ACC112 (cell line): ENCODE measurements around the gene DPYSL5.

Experiments
- H2AFZ ChIP-seq: fragments of 200-600 bp; sonication (generic); one replicate; pipeline ENCODE4 v1.6.0; 2017; ENCODE audit warnings: antibody characterized with exemption, low read length; ENCODE audit not compliant: unreplicated experiment
- H3K27ac ChIP-seq: fragments of 200-600 bp; sonication (generic); 2 replicates; pipeline ENCODE4 v1.5.1; 2014; ENCODE audit warnings: low read depth, mild to moderate bottlenecking, antibody characterized with exemption, low read length, moderate library complexity
- H3K27me3 ChIP-seq: fragments of 200-600 bp; sonication (generic); 2 replicates; pipeline ENCODE4 v1.6.1; 2014; ENCODE audit warnings: mild to moderate bottlenecking, antibody characterized with exemption, low read length, moderate library complexity, mixed read lengths; ENCODE audit not compliant: insufficient read depth
- H3K36me3 ChIP-seq: fragments of 200-600 bp; sonication (generic); 2 replicates; pipeline ENCODE4 v1.6.1; 2016; ENCODE audit warnings: mild to moderate bottlenecking, antibody characterized with exemption, low read length, moderate library complexity, mixed read lengths; ENCODE audit not compliant: insufficient read depth
- H3K4me1 ChIP-seq: fragments of 200-600 bp; sonication (generic); one replicate; pipeline ENCODE4 v1.6.1; 2016; ENCODE audit warnings: low read length, mixed read lengths; ENCODE audit not compliant: insufficient read depth, unreplicated experiment, control insufficient read depth
- H3K4me3 ChIP-seq: fragments of 200-600 bp; sonication (generic); 2 replicates; pipeline ENCODE4 v1.5.1; 2014; ENCODE audit warnings: mild to moderate bottlenecking, low read depth, low read length
- H3K79me2 ChIP-seq: fragments of 200-600 bp; sonication (generic); one replicate; pipeline ENCODE4 v1.6.0; 2016; ENCODE audit warnings: low read length; ENCODE audit not compliant: control insufficient read depth, unreplicated experiment, insufficient read depth

Gene DPYSL5

GRCh38 chr2:26980971-26981370 is 133.0 kb downstream of the DPYSL5 start:
- H2AFZ ChIP-seq: no peak overlapping the region
- H3K36me3 ChIP-seq: no peaks in the 10 kb centered on the region
- H3K27ac ChIP-seq: no peak overlapping the region
- no peak overlapping the region for H3K4me3 ChIP-seq
- H3K79me2 ChIP-seq: no peaks in the 10 kb centered on the region
- H3K27me3 ChIP-seq: no peaks in the 10 kb centered on the region
- peaks cover 14% of the 10 kb centered on the region for H3K4me1 ChIP-seq

- H3K79me2 ChIP-seq: no peaks in the 10 kb centered on the region
- no peak overlapping the region for H2AFZ ChIP-seq
Measured at GRCh38 chr2:26982102-26982742, 134.3 kb downstream of the DPYSL5 start.

GRCh38 chr2:26983746-26984145 is 135.8 kb downstream of the DPYSL5 start:
- H3K4me3 ChIP-seq: no peak overlapping the region
- H3K27ac ChIP-seq: no peak overlapping the region
- H3K36me3 ChIP-seq: no peaks in the 10 kb centered on the region
- H3K27me3 ChIP-seq: no peaks in the 10 kb centered on the region
- no peaks in the 10 kb centered on the region for H3K79me2 ChIP-seq
- no peak overlapping the region for H2AFZ ChIP-seq
- peaks cover 27% of the 10 kb centered on the region for H3K4me1 ChIP-seq

More at GRCh38 chr2:26982102-26982742, 134.3 kb downstream of the DPYSL5 start:
- H3K4me3 ChIP-seq: no peak overlapping the region
- peaks cover 14% of the 10 kb centered on the region for H3K4me1 ChIP-seq
- H3K27me3 ChIP-seq: no peaks in the 10 kb centered on the region
- H3K36me3 ChIP-seq: no peaks in the 10 kb centered on the region
- H3K27ac ChIP-seq: no peak overlapping the region

GRCh38 chr2:26985807-26986206 is 137.9 kb downstream of the DPYSL5 start:
- H2AFZ ChIP-seq: no peak overlapping the region
- no peaks in the 10 kb centered on the region for H3K79me2 ChIP-seq
- H3K4me1 ChIP-seq: peaks cover 39% of the 10 kb centered on the region
- no peak overlapping the region for H3K27ac ChIP-seq
- no peaks in the 10 kb centered on the region for H3K27me3 ChIP-seq
- no peaks in the 10 kb centered on the region for H3K36me3 ChIP-seq
- no peak overlapping the region for H3K4me3 ChIP-seq

GRCh38 chr2:26986576-26986975 is 138.6 kb downstream of the DPYSL5 start:
- H3K79me2 ChIP-seq: no peaks in the 10 kb centered on the region
- peaks cover 47% of the 10 kb centered on the region for H3K4me1 ChIP-seq
- no peaks in the 10 kb centered on the region for H3K27me3 ChIP-seq
- H2AFZ ChIP-seq: no peak overlapping the region
- H3K27ac ChIP-seq: no peak overlapping the region
- no peak overlapping the region for H3K4me3 ChIP-seq
- no peaks in the 10 kb centered on the region for H3K36me3 ChIP-seq

- H3K4me1 ChIP-seq: peaks cover 49% of the 10 kb centered on the region
- no peaks in the 10 kb centered on the region for H3K36me3 ChIP-seq
- no peaks in the 10 kb centered on the region for H3K79me2 ChIP-seq
- H2AFZ ChIP-seq: no peak overlapping the region
- H3K27ac ChIP-seq: peak overlapping the region; percentile 78
- no peaks in the 10 kb centered on the region for H3K27me3 ChIP-seq
- peak overlapping the region; percentile 33 for H3K4me3 ChIP-seq
Measured at GRCh38 chr2:26988058-26988860, 140.3 kb downstream of the DPYSL5 start.

GRCh38 chr2:26989156-26989555 is 141.2 kb downstream of the DPYSL5 start:
- Histone ChIP-seq H3K27ac (peak overlapping the region; percentile 78), H3K36me3 (no peaks in the 10 kb centered on the region), H3K4me3 (peak overlapping the region; percentile 33), H3K79me2 (no peaks in the 10 kb centered on the region), H3K27me3 (no peaks in the 10 kb centered on the region), H3K4me1 (peaks cover 49% of the 10 kb centered on the region), H2AFZ (no peak overlapping the region)

GRCh38 chr2:26991717-26992116 is 143.8 kb downstream of the DPYSL5 start:
- Histone ChIP-seq H3K27me3 (no peaks in the 10 kb centered on the region), H3K4me1 (peaks cover 42% of the 10 kb centered on the region), H3K4me3 (no peak overlapping the region), H3K79me2 (no peaks in the 10 kb centered on the region), H3K36me3 (no peaks in the 10 kb centered on the region), H3K27ac (no peak overlapping the region), H2AFZ (no peak overlapping the region)

GRCh38 chr2:26993768-26994167 is 145.8 kb downstream of the DPYSL5 start:
- Histone ChIP-seq H3K27ac (no peak overlapping the region), H3K27me3 (no peaks in the 10 kb centered on the region)

GRCh38 chr2:26994983-26995382 is 147.1 kb downstream of the DPYSL5 start:
- H3K27me3 ChIP-seq: no peaks in the 10 kb centered on the region
- H3K4me1 ChIP-seq: peaks cover 16% of the 10 kb centered on the region
- no peaks in the 10 kb centered on the region for H3K36me3 ChIP-seq
- H3K27ac ChIP-seq: no peak overlapping the region
- no peak overlapping the region for H2AFZ ChIP-seq
- H3K4me3 ChIP-seq: no peak overlapping the region
- no peaks in the 10 kb centered on the region for H3K79me2 ChIP-seq

More at GRCh38 chr2:26993768-26994167, 145.8 kb downstream of the DPYSL5 start:
- no peak overlapping the region for H3K4me3 ChIP-seq
- H3K36me3 ChIP-seq: no peaks in the 10 kb centered on the region
- peaks cover 29% of the 10 kb centered on the region for H3K4me1 ChIP-seq
- H2AFZ ChIP-seq: no peak overlapping the region
- no peaks in the 10 kb centered on the region for H3K79me2 ChIP-seq

GRCh38 chr2:26997394-26997793 is 149.5 kb downstream of the DPYSL5 start:
- Histone ChIP-seq H3K27ac (no peak overlapping the region), H3K27me3 (no peaks in the 10 kb centered on the region), H3K79me2 (no peaks in the 10 kb centered on the region), H2AFZ (no peak overlapping the region), H3K4me1 (peaks cover 5% of the 10 kb centered on the region), H3K4me3 (no peak overlapping the region), H3K36me3 (no peaks in the 10 kb centered on the region)
